Suprapubic skin (tissue), 3 donors: Measurements from ENCODE around the gene EGF.

ENCODE experiments used
- POLR2A ChIP-seq, 2 donors: fragments of 450-650 bp; IDR thresholded peaks; one replicate each; pipeline ENCODE4 v1.6.1; 2017; ENCODE audit warnings: antibody characterized with exemption in 2 of 2, mild to moderate bottlenecking in 2 of 2, moderate library complexity in 2 of 2
- TF ChIP-seq, protein P1 (sequence below), 2 donors: fragments of 200-600 bp in 1 of 2; fragments of 450-650 bp in 1 of 2; sonication (generic) in 1 of 2; IDR thresholded peaks; one replicate each; pipeline ENCODE4 v1.5.1; 2016 to 2019; ENCODE audit warnings: antibody characterized with exemption in 2 of 2, mild to moderate bottlenecking in 1 of 2, moderate library complexity in 1 of 2

GRCh38 chr4:110003401-110004187 is 90.9 kb downstream of the EGF start:
- TF ChIP-seq, protein P1, sequence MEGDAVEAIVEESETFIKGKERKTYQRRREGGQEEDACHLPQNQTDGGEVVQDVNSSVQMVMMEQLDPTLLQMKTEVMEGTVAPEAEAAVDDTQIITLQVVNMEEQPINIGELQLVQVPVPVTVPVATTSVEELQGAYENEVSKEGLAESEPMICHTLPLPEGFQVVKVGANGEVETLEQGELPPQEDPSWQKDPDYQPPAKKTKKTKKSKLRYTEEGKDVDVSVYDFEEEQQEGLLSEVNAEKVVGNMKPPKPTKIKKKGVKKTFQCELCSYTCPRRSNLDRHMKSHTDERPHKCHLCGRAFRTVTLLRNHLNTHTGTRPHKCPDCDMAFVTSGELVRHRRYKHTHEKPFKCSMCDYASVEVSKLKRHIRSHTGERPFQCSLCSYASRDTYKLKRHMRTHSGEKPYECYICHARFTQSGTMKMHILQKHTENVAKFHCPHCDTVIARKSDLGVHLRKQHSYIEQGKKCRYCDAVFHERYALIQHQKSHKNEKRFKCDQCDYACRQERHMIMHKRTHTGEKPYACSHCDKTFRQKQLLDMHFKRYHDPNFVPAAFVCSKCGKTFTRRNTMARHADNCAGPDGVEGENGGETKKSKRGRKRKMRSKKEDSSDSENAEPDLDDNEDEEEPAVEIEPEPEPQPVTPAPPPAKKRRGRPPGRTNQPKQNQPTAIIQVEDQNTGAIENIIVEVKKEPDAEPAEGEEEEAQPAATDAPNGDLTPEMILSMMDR (IDR thresholded peaks at IDR 0.05): no peak
- no peak for TF ChIP-seq POLR2A (IDR thresholded peaks at IDR 0.05)
